NCI-H526 (cell line): ENCODE data around the gene CAB39L.

Experiments
- DNase-seq, 2 experiments: peaks; one replicate each; lab custom pipeline; 2025; lab: John Stamatoyannopoulos, UW

Gene CAB39L

GRCh38 chr13:49441846-49442245, 2.0 kb downstream of the CAB39L start:
- peak; percentile 95 to 97 for DNase-seq

- no peak for DNase-seq
These were observed 2.6 kb downstream of the CAB39L start for GRCh38 chr13:49441312-49441711.

GRCh38 chr13:49439609-49440008, 4.3 kb downstream of the CAB39L start:
- DNase-seq, result peak; percentile 27 to 29

DNA sequence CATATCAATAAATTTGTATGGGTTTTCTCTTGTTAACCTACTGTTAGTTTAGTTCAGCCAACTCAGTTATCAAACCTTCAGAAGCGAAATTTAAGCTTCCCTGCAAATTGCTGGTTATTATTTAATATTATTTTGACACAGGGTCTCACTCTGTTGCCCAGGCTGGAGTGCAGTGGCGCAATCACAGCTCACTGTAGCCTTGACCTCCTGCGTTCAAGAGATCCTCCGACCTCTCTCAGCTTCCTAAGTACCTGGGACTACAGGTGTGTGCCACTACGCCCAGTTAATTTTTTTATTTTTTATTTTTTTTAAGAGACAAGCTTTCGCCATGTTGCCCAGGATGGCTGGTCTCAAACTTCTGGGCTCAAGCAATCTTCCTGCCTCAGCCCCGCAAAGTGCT, 6.2 kb downstream of the CAB39L start:
- DNase-seq, result no peak

DNA sequence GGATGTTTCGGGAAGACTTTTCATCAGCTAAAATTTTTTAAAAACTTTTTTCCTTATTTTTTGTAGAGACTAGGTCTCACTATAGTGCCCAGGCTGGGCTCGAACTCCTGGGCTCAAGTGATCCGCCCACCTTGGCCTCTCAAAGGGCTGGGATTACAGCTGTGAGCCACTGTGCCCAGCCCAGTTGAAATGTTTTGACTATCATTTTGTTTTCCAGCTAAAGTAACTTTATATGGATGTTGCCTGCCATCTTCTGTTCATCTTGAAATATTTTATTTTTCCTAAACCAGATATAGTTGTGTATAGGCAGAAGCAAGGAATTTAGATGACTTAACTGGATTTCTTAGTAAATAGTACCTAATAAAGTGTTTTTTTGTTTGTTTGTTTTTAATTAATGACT, 7.0 kb downstream of the CAB39L start:
- DNase-seq, result peak in 1 of 2 experiments; percentile 50

GRCh38 chr13:49435992-49436391, 7.9 kb downstream of the CAB39L start:
- DNase-seq, result no peak

- DNase-seq, result no peak
These were observed 14.7 kb downstream of the CAB39L start for GRCh38 chr13:49429121-49429520.

DNA sequence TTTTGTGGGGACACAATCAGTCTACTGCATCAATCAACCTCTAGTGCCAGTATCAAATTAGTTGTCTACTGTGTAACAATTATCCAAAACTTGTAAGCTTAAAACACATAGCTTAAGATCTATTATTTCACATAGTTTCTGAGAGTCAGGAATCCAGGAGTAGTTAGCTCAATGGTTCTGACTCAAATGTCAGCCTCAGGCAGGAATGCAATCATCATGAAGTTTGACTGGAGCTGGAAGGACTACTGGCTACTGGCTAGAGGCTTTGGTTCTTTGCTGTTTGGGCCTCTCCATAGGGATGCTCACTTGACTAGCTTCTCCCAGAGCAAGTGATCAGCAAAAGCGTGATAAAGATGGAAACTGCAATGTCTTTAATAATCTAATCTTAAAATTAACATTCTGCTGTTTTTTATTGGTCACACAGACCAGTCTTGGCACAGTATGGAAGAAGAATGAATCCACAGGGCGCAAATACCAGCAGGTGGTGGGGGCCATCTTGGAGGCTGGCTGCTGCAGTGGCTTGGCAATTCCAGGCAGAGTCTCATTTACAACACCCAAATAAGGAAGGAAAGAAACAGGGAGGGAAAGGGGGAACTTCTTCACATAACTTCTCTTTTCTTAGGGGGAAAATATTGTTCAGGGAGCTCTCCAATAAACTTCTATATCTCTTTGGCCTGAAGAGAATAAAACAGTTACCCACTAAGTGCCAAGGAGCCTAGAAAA, 15.7 kb downstream of the CAB39L start:
- DNase-seq, result no peak

- no peak for DNase-seq
These were observed 19.8 kb downstream of the CAB39L start for GRCh38 chr13:49424011-49424560.

DNA sequence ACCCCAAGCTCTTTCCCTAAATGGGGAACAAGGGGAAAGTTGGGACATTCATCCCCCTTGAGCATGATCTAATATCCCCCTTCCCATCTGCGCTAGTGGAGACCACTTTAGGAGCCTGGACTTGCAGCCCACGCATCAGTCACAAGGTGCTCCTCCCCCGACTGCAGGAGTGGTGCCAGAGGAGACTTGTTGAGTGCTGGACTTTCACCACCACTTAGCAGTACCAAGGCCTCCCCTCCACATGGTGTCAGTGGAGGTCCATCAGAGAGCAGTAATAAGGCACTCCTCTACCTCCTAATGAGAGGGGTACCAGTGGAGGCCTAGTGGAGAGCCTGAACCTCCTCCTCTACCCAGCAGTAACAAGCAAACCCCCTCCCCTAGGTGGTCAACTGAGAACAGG, 22.5 kb downstream of the CAB39L start:
- peak in 1 of 2 experiments; percentile 34 for DNase-seq

DNA sequence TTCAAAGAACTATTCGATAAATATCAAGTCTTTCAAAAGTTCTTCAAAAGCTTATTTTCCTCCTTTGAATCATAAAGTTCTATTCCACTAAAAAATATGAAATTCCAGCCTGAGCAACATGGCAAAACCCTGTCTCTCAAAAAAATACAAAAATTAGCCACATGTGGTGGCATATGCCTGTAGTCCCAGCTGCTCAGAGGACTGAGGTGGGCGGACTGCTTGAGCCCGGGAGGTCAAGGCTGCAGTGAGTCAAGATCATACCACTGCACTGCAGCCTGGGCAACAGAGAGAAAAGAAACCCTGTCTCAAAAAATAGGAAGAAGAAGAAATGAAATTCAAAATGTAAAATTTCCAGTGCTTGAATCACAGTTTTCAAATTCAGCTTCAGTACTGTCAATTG, 24.6 kb downstream of the CAB39L start:
- no peak for DNase-seq

- no peak for DNase-seq
These were observed 25.7 kb downstream of the CAB39L start for GRCh38 chr13:49418206-49418605.

DNA sequence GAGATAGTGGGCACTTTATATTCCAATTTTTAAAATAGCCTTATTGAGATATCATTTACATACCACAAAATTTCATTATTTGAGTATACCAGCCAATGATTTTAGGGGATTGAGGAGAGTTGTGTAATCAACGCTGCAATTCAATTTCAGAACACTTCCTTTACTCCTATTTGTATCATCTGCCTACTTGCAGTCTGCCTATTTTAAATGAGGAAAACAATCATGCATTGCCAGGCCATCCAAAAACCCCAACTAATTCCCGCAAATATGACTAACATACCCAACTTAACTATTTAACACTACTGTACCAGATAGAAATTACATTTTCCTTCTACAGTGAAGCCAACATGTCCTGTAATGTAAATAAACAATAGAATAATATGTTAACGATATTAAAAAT, 26.7 kb downstream of the CAB39L start:
- no peak for DNase-seq

GRCh38 chr13:49412749-49413148, 31.1 kb downstream of the CAB39L start:
- no peak for DNase-seq

DNA sequence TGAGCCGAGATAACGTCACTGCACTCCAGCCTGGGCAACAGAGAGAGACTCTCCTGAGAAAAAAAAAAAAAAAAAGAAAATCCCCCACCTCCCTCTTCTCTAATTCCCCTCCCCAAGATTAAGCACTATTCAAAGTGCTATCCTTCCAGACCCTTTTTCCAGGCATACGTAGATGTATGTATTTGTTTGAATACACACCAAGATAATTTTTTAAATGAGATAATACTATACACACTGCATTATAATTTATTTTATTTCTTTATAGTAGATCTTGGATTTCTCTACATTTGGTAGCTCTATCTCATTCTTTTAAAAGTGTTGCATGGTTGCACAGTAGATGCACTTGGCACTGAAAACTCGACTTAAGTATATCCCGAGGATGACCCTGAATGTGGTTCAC, 32.5 kb downstream of the CAB39L start:
- no peak for DNase-seq

DNA sequence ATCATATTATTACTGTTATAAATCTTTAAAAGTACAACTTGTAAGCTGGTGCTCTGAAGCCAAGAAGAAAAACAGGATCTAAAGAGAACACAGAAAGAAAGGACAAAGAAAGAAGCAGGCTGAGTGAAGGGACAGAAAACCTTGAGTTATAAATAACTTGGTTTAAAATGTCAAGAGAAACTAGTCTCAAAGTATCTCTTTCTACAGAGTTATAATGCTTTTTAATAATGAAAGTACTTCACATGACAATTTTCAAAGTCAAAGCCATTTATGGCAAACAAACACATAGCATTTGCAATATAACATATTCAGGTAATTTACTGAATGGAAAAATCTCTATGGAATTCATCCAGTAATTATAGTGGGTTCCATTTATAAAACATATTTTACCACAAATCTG, 33.4 kb downstream of the CAB39L start:
- no peak for DNase-seq

GRCh38 chr13:49410006-49410405, 33.9 kb downstream of the CAB39L start:
- DNase-seq, result no peak

DNA sequence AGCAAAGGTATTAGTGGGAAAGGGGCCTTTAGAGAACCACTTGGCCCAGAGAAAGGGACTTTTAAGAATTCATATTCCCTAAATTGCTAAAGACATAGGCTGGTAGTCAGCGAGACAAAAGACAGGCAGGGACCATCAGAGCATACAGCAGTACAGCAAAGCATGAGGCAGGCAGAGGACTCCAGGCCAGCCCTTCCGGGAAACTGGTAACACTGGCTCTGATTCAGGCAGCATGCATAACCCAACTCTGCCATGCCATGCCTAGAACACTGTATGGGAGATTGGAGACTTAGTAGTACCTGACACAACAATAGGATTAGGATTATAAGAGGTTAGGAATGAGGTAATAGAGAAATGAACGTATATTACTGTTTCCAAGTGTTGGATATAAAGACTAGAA, 34.9 kb downstream of the CAB39L start:
- no peak for DNase-seq

DNA sequence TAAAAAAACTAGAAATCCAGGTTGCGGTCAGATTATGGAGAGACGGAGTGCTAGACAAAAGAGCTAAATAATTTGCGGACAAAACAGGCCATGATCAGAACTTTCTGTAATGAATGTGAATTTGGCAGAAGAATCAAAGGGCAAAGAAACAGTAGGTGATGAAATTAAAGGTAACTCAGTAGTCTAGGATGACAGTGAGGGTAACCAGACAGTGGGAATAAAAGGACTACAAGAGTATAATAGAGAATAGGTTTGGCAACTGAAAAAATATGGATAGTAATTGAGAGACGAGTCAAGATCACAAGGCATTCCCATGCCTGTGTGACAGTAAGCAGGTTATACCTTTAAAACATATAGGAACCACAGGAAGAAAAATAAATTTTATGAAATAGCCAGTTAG, 35.9 kb downstream of the CAB39L start:
- no peak for DNase-seq

DNA sequence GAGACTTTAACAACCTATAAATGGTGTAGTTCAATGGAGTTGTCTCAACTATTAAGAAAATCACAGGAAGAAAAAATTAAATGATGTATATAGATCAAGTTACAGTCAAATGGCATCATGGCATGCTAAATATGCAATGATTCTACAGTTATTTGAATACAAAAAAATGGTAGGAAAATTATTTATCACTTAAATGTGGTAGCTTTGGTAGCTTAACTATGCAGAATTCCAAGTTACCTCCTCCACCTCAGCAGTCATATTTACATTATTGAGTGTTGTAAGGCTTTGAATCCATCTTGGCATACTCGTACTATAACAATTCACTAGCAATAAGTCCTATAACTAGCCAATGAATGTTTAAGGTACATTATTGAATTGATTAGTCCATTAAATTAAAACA, 36.8 kb downstream of the CAB39L start:
- DNase-seq, result peak; percentile 27 to 69

- no peak for DNase-seq
These were observed 39.2 kb downstream of the CAB39L start for GRCh38 chr13:49404703-49405020.

DNA sequence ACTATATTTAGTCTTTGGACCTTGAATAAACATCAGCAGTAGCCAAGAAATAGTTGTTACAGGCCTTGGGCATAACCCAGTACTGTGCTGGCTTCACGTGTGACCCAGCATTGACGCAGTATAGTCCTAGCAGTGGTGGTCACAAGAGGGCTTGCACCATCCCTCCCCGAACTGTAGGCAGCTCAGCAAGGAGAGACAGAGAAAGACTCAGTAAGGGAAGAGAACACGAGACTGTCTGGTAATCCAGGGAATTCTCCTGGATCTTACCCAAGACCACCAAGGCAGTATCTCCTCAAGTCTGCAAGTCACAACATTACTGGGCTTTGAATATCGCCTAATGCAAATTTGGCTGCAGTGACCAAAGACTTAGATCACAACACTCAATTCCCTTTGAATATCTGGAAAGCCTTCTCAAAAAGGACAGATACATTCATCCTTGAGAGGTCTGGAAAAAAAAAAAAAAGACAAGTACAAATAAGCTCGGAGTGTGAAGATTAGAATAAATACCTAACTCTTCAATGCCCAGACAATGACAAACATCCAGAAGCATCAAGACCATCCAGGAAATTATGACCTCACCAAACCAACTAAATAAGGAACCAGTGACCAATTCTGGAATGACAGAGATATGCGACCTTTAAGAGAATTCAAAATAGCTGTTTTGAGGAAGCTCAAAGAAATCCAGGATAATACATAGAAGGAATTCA, 39.7 kb downstream of the CAB39L start:
- DNase-seq, result no peak
